Gastrocnemius medialis (tissue), 4 donors: ENCODE measurements around the gene GRID2.

ENCODE experiments used
- CTCF ChIP-seq, 5 experiments: fragments of 450-650 bp in 3 of 5; fragments of 200-600 bp in 2 of 5; sonication (generic) in 2 of 5; IDR thresholded peaks in 4 of 5; conservative IDR thresholded peaks in 1 of 5; 1 replicate in 4 of 5; 2 replicates in 1 of 5; pipeline ENCODE4 v1.5.1; 2016 to 2019; ENCODE audit warnings: antibody characterized with exemption in 5 of 5, mild to moderate bottlenecking in 3 of 5, moderate library complexity in 3 of 5
- POLR2A ChIP-seq, 2 donors: fragments of 450-650 bp; IDR thresholded peaks; one replicate each; pipeline ENCODE4 v1.6.1; 2017; ENCODE audit warnings: antibody characterized with exemption in 2 of 2, mild to moderate bottlenecking in 2 of 2, moderate library complexity in 2 of 2

- TF ChIP-seq POLR2A (IDR thresholded peaks at IDR 0.05) = no peak
- TF ChIP-seq CTCF (IDR thresholded peaks at IDR 0.05 in 4 of 5, conservative IDR thresholded peaks at IDR 0.05 in 1 of 5) = no peak
These were observed 1065.2 kb downstream of the GRID2 start for GRCh38 chr4:93368968-93369367.
